Measurements from ENCODE around the gene GFRA1. TPM values are rescaled to one million over a fixed set of nuclear protein-coding genes. Genes with fewer than 3 reads are reported as not detected.

The GFRA1 gene, protein sequence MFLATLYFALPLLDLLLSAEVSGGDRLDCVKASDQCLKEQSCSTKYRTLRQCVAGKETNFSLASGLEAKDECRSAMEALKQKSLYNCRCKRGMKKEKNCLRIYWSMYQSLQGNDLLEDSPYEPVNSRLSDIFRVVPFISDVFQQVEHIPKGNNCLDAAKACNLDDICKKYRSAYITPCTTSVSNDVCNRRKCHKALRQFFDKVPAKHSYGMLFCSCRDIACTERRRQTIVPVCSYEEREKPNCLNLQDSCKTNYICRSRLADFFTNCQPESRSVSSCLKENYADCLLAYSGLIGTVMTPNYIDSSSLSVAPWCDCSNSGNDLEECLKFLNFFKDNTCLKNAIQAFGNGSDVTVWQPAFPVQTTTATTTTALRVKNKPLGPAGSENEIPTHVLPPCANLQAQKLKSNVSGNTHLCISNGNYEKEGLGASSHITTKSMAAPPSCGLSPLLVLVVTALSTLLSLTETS
- 10 to 100 TPM; 16.7 to 22.8 (median 22.4) TPM for polyA plus RNA-seq (ENCODE audit: insufficient read length in 3 of 3)
- long read RNA-seq, donor 1, full-length matches to known transcripts = 3 of 3 reads
- long read RNA-seq, donor 1, partial matches to known transcripts = 0 of 3 reads
- long read RNA-seq, donor 1, other reads (novel, unspliced or antisense) = 0 of 3 reads
- long read RNA-seq, donor 2, full-length matches to known transcripts = 3 of 3 reads
- long read RNA-seq, donor 2, partial matches to known transcripts = 0 of 3 reads
- long read RNA-seq, donor 2, other reads (novel, unspliced or antisense) = 0 of 3 reads
- long read RNA-seq, donor 3, full-length matches to known transcripts = 2 of 2 reads
- long read RNA-seq, donor 3, partial matches to known transcripts = 0 of 2 reads
- long read RNA-seq, donor 3, other reads (novel, unspliced or antisense) = 0 of 2 reads
- long read RNA-seq, donor 4, full-length matches to known transcripts = 2 of 2 reads
- long read RNA-seq, donor 4, partial matches to known transcripts = 0 of 2 reads
- long read RNA-seq, donor 4, other reads (novel, unspliced or antisense) = 0 of 2 reads
- long read RNA-seq, donor 5, full-length matches to known transcripts = 2 of 2 reads
- long read RNA-seq, donor 5, partial matches to known transcripts = 0 of 2 reads
- long read RNA-seq, donor 5, other reads (novel, unspliced or antisense) = 0 of 2 reads
- long read RNA-seq, donor 6, full-length matches to known transcripts = 2 of 2 reads
- long read RNA-seq, donor 6, partial matches to known transcripts = 0 of 2 reads
- long read RNA-seq, donor 6, other reads (novel, unspliced or antisense) = 0 of 2 reads
- long read RNA-seq, donor 7, full-length matches to known transcripts = 2 of 2 reads
- long read RNA-seq, donor 7, partial matches to known transcripts = 0 of 2 reads
- long read RNA-seq, donor 7, other reads (novel, unspliced or antisense) = 0 of 2 reads
- long read RNA-seq, donor 8, full-length matches to known transcripts = 4 of 4 reads
- long read RNA-seq, donor 8, partial matches to known transcripts = 0 of 4 reads
- long read RNA-seq, donor 8, other reads (novel, unspliced or antisense) = 0 of 4 reads
- long read RNA-seq, donor 9, full-length matches to known transcripts = 4 of 4 reads
- long read RNA-seq, donor 9, partial matches to known transcripts = 0 of 4 reads
- long read RNA-seq, donor 9, other reads (novel, unspliced or antisense) = 0 of 4 reads
- long read RNA-seq, donor 10, full-length matches to known transcripts = 2 of 2 reads
- long read RNA-seq, donor 10, partial matches to known transcripts = 0 of 2 reads
- long read RNA-seq, donor 10, other reads (novel, unspliced or antisense) = 0 of 2 reads
- long read RNA-seq, donor 11, full-length matches to known transcripts = 2 of 2 reads
- long read RNA-seq, donor 11, partial matches to known transcripts = 0 of 2 reads
- long read RNA-seq, donor 11, other reads (novel, unspliced or antisense) = 0 of 2 reads
- long read RNA-seq, donor 12, full-length matches to known transcripts = 5 of 5 reads
- long read RNA-seq, donor 12, partial matches to known transcripts = 0 of 5 reads
- long read RNA-seq, donor 12, other reads (novel, unspliced or antisense) = 0 of 5 reads
- long read RNA-seq, donor 13 = 0 reads
- long read RNA-seq, donor 14 = 0 reads
- long read RNA-seq, donor 15, full-length matches to known transcripts = 2 of 2 reads
- long read RNA-seq, donor 15, partial matches to known transcripts = 0 of 2 reads
- long read RNA-seq, donor 15, other reads (novel, unspliced or antisense) = 0 of 2 reads
- long read RNA-seq, donor 16, full-length matches to known transcripts = 5 of 5 reads
- long read RNA-seq, donor 16, partial matches to known transcripts = 0 of 5 reads
- long read RNA-seq, donor 16, other reads (novel, unspliced or antisense) = 0 of 5 reads

DNA sequence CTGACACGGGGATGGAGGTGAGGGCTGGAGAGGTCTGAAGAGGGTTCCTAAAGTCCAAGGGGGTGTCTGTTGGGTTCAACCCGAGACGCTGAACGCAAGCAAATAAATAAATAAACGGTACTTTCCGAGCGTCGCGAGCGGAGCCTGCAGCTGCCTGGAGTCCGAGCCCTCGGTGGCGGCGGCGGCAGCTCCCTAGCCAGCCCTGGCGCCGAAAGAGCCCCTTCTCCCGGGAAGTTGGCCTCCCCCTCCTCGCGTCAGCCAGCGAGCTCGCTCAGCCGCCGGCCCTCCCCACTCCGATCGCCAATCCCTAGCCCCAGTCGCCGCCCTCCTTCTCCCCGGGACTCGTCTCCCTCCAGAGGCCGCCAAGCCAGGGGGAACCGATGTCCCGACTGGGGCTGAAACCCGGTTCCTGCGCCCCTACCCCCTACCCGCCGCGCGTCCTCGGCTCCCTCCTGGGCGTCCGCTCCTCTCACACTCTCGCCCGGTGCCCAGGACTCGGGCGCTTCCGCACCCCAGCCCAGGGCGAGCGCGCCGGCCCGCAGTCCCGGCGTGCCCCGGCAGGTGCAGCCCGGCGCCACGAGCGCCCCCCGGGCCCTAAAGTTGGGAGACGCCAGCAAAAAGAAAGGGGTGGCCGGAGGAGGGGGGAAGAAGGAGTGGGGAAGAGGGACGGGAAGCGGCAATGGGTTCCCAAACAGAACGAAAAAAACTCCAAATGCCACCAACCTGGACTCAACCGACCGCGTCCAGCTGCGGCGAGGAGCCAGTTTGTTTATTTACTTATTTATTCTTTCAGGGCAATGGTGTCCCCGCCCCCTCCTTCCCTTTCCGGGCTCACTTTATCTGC, at the start of gene GFRA1:
TSS of gene GFRA1 (minus strand) at position 767 of the 844 bp plus-strand sequence. CDS start 1,177 bp downstream, outside the sequence.
- no peak for DNase-seq

GRCh38 chr10:116316503-116316902, 43.5 kb upstream of the GFRA1 start:
- no peak for DNase-seq

- no peak for DNase-seq
Measured at GRCh38 chr10:116312548-116312947, 39.5 kb upstream of the GFRA1 start.

- no peak for DNase-seq
Measured at GRCh38 chr10:116311706-116312490, 38.9 kb upstream of the GFRA1 start.

DNA sequence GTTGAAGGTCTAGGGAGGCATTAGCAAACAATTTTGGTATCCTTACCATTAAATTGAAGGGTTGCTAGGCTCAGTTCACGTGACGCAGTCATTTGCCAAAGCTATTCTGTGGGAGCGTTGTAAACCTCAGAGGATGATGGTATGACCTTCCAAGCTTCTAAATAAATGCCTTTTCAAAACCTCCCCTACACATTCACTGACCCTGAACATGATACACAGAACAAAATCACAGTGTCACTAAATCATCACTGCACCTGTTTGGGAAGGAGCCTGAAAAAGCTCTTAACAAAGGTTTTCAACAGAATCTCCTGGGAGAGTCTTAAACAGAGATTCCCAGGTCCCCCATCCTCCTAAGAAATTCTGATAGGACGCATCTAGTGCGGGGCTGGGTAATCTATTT, 38.0 kb upstream of the GFRA1 start:
- DNase-seq = peak; percentile 19

DNA sequence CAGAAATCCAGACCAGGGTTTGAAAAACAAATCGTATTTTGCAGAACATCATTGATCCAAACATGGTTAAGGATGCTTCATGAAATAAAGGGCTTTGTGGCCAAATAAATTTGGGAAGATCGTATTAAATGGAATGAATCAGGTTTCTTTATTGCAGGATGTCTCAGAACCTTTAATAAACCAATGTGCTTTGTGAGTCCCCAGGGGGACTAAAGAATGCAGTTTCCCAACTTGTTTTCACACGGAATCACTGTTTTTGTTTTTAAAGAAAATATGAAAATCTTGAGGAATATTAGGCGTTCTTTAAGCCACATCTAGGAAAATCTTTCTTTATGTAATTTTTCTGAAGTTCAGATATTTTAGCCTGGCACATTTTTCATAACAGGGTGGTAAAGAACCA, 34.4 kb upstream of the GFRA1 start:
- no peak for DNase-seq

- DNase-seq = no peak
Measured at GRCh38 chr10:116306847-116307246, 33.8 kb upstream of the GFRA1 start.

- no peak for DNase-seq
Measured at GRCh38 chr10:116304923-116305322, 31.9 kb upstream of the GFRA1 start.

- no peak for DNase-seq
Measured at GRCh38 chr10:116300542-116300941, 27.5 kb upstream of the GFRA1 start.

- DNase-seq = no peak
Measured at GRCh38 chr10:116298586-116298985, 25.6 kb upstream of the GFRA1 start.

DNA sequence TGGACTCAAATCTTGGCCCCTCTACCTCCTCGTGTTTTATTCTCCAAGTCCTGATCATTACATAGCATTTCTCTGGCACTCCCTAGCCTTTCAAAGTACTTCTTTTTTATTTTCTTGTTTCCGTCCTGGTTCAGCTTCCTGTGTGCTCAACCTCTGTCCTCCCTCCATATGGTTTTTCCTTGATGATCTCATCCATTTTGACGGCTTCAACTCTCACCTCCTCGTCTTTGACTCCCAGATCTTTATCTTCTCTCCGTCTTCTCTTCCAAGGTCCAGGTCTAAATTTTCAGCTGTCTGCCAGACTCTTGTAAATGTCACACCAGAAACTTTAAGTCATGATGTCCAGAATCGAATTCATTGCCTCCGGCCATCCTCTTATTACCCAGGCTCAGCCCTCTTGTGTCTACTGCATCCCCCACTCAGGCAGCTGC, 23.3 kb upstream of the GFRA1 start:
- DNase-seq = no peak

- no peak for DNase-seq
Measured at GRCh38 chr10:116292493-116292892, 19.5 kb upstream of the GFRA1 start.

DNA sequence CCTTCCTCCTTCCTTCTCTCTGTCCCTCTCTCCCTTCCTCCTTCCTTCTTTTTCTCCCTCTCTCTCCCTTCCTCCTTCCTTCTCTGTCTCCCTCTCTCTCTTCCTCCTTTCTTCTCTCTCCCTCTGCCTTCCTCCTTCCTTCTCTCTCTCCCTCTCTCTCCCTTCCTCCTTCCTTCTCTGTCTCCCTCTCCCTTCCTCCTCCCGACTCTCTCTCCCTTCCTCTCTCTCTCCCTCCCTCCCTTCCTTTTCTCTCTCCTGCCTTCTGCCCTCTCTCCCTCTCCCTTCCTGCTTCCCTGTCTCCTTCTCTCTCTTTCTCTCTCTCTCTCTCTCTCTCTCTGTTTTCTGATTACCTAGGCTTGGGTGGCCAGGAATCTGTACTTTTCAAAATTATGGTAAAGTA, 16.6 kb upstream of the GFRA1 start:
- no peak for DNase-seq

- DNase-seq = peak; percentile 31
Measured at GRCh38 chr10:116287906-116288501, 15.0 kb upstream of the GFRA1 start.

- DNase-seq = no peak
Measured at GRCh38 chr10:116286626-116287200, 13.7 kb upstream of the GFRA1 start.

GRCh38 chr10:116281775-116282174, 8.8 kb upstream of the GFRA1 start:
- no peak for DNase-seq

- no peak for DNase-seq
Measured at GRCh38 chr10:116278846-116279245, 5.8 kb upstream of the GFRA1 start.
